K562 (cell line): ENCODE data around the gene MET. TPM values are rescaled to one million over a fixed set of nuclear protein-coding genes. Genes with fewer than 3 reads are reported as not detected.

ENCODE experiments used
- ATAC-seq: fragments of 200-7000 bp; cut with Tn5 transposase; 3 replicates; pipeline ENCODE4 v1.9.1; 2020; ENCODE audit warnings: moderate library complexity
- BruUV-seq: library from RNA; stranded (reverse); fragments of 400-500 nt; replicated peaks from 2 replicates; lab custom pipeline; 2021; lab: Mats Ljungman, UMichigan
- CTCF ChIA-PET: fragments of 300-600 bp; formaldehyde crosslinking; extraction: SDS; loops from one replicate; lab custom pipeline; 2021; ENCODE audit warnings: low intra/inter-chr PET ratio; lab: Yijun Ruan, JAX
- POLR2A ChIA-PET: fragments of 300-600, 350-650 bp; sonication (Branson Sonifier 250); formaldehyde crosslinking; extraction: SDS; loops from one replicate; lab custom pipeline; 2021; ENCODE audit warnings: antibody characterized with exemption, inconsistent platforms; lab: Yijun Ruan, JAX
- DNase-seq, 4 experiments: peaks; one replicate each; pipeline versions ENCODE4 v3.0.0 to v3.0.0-alpha.2; 2011 to 2018; ENCODE audit warnings: low spot score in 3 of 4, mixed read lengths in 3 of 4; ENCODE audit errors: extremely low read depth in 1 of 4
- FAIRE-seq: peaks from 2 replicates; lab custom pipeline; 2011; peaks lifted over from hg19 to GRCh38; lab: Jason Lieb, UNC
- H2AFZ ChIP-seq: 2 replicates; pipeline ENCODE4 v1.6.0; 2011; ENCODE audit warnings: low read depth, low read length, control low read depth, inconsistent platforms
- H3K27ac ChIP-seq: fragments of 200-600 bp; 3 replicates; pipeline ENCODE4 v1.8.0; 2011; ENCODE audit warnings: low read depth, mild to moderate bottlenecking, control low read depth, inconsistent platforms, low read length, moderate library complexity, mixed read lengths; ENCODE audit errors: extremely low read depth
- H3K27me3 ChIP-seq, 2 experiments: fragments of 300-600 bp in 1 of 2; 2 replicates in 1 of 2; 3 replicates in 1 of 2; pipeline versions ENCODE4 v1.6.0 to v1.8.0; 2011; ENCODE audit warnings: inconsistent platforms in 2 of 2, low read length in 2 of 2, mild to moderate bottlenecking in 1 of 2, mixed read lengths in 1 of 2, moderate library complexity in 1 of 2; ENCODE audit not compliant: control insufficient read depth in 2 of 2, insufficient read depth in 2 of 2
- H3K36me3 ChIP-seq: fragments of 300-600 bp; 3 replicates; pipeline ENCODE4 v1.8.0; 2011; ENCODE audit warnings: mild to moderate bottlenecking, low read length, inconsistent platforms; ENCODE audit not compliant: control insufficient read depth, insufficient read depth
- H3K4me1 ChIP-seq, 2 experiments: fragments of 200-600 bp in 1 of 2; replicated peaks in 1 of 2; 2 replicates in 1 of 2; 3 replicates in 1 of 2; pipeline versions ENCODE4 v1.5.1 to v1.8.0; 2011; ENCODE audit warnings: inconsistent platforms in 2 of 2, low read length in 2 of 2, mild to moderate bottlenecking in 1 of 2, mixed read lengths in 1 of 2, moderate library complexity in 1 of 2; ENCODE audit not compliant: control insufficient read depth in 2 of 2, insufficient read depth in 2 of 2
- H3K4me2 ChIP-seq: 2 replicates; pipeline ENCODE4 v1.6.1; 2011; ENCODE audit warnings: low read length, control low read depth, inconsistent platforms, mixed read lengths; ENCODE audit not compliant: insufficient read depth
- H3K4me3 ChIP-seq: fragments of 200-600 bp; sonication (generic), shearing (Covaris generic); 2 replicates; pipeline ENCODE4 v1.5.1; 2016; ENCODE audit warnings: control low read depth, inconsistent platforms
- H3K79me2 ChIP-seq: fragments of 200-600 bp; 3 replicates; pipeline ENCODE4 v1.8.0; 2011; ENCODE audit warnings: low read length, inconsistent platforms; ENCODE audit not compliant: control insufficient read depth, insufficient read depth
- H3K9ac ChIP-seq, 2 experiments: 2 replicates each; pipeline versions ENCODE4 v1.6.0 to v1.6.1; 2011; ENCODE audit warnings: low read depth in 2 of 2, low read length in 2 of 2, control low read depth in 1 of 2, inconsistent platforms in 1 of 2, mild to moderate bottlenecking in 1 of 2, mixed read lengths in 1 of 2; ENCODE audit not compliant: insufficient read depth in 1 of 2
- H3K9me1 ChIP-seq: one replicate; pipeline ENCODE4 v1.6.0; 2011; ENCODE audit warnings: inconsistent platforms, mild to moderate bottlenecking, low read length, moderate library complexity; ENCODE audit not compliant: control insufficient read depth, insufficient read depth
- H3K9me3 ChIP-seq: replicated peaks from 2 replicates; pipeline ENCODE4 v1.5.1; 2011; ENCODE audit warnings: low read depth, low read length, inconsistent platforms; ENCODE audit not compliant: control insufficient read depth, insufficient read depth
- H4K20me1 ChIP-seq: replicated peaks from 2 replicates; pipeline ENCODE4 v1.6.1; 2011; ENCODE audit warnings: low read length, inconsistent platforms, mixed read lengths; ENCODE audit not compliant: control insufficient read depth, insufficient read depth
- MIER1 ChIP-seq: fragments of 450-650 bp; IDR thresholded peaks from 2 replicates; pipeline ENCODE4 v1.6.1; 2016; ENCODE audit warnings: antibody characterized with exemption, mild to moderate bottlenecking, low read depth
- ZNF766 ChIP-seq: fragments of 200-800 bp; sonication (Bioruptor generic); conservative IDR thresholded peaks from 2 replicates; pipeline ENCODE4 v1.6.1; 2016; ENCODE audit warnings: missing genetic modification characterization, missing compliant biosample characterization
- WGBS: fragments of 100-300 bp; shearing (Covaris generic); methylation state at CpG from one replicate; pipeline ENCODE4 v1.1.6; 2016; ENCODE audit warnings: low coverage, mixed read lengths; ENCODE audit not compliant: insufficient coverage; ENCODE audit errors: missing lambda C conversion rate; 5-methylcytosine and 5-hydroxymethylcytosine counted together
- in situ Hi-C: fragments of 300-500 bp; cut with MboI; formaldehyde crosslinking; loops from 4 replicates; pipeline ENCODE4 v1.15.0; 2018; ENCODE audit warnings: inconsistent platforms, mixed read lengths
- intact Hi-C: fragments of 100-400 bp; cut with micrococcal nuclease; formaldehyde crosslinking; loops from 2 replicates; pipeline ENCODE4 v1.14.2; 2022
- polyA plus RNA-seq, 8 experiments: library from polyadenylated mRNA; depleted of rRNA in 4 of 8; stranded (reverse) in 5 of 8; unstranded in 3 of 8; fragments of >200 nt; fragmentation: Nextera tagmentation in 2 of 8; fragmentation: Illumina TruSeq in 1 of 8; extraction: Ambion mirVana in 2 of 8; extraction: Trizol in 1 of 8; gene quantifications; 2 replicates each; pipeline versions ENCODE4 v1.2.1 to v1.2.3, GENCODE V29; 2011 to 2014; ENCODE audit warnings: inconsistent platforms in 1 of 8, missing spikeins in 1 of 8
- total RNA-seq, 7 experiments: library from RNA; depleted of rRNA in 6 of 7; stranded (reverse); fragments of >200 nt in 6 of 7; fragmentation: Illumina TruSeq in 2 of 7; extraction: Trizol in 2 of 7; gene quantifications; 2 replicates each; pipeline versions ENCODE4 v1.2.1 to v1.2.3, GENCODE V29; 2011 to 2021; ENCODE audit warnings: low replicate concordance in 1 of 7
- TF ChIP-seq, protein P1 (sequence below): fragments of 450-650 bp; IDR thresholded peaks from 2 replicates; pipeline ENCODE4 v1.6.1; 2016

The MET gene
- total and polyA plus RNA-seq, 9 of the 15 experiments (the other 6 are each of a cell fraction or from before 2014, with no cell fraction given) = 0.84 to 2.4 (median 1.1) TPM

GRCh38 chr7:116632384-116632783, 39.6 kb upstream of the MET start:
- Histone ChIP-seq H3K4me3 (no peak overlapping the region), H3K4me1 (peaks cover 0 to 8% of the 10 kb centered on the region in 2 experiments; a peak in 1 of 5 replicates), H3K79me2 (no peaks in the 10 kb centered on the region), H2AFZ (no peak overlapping the region), H3K27me3 (no peaks in the 10 kb centered on the region), H3K27ac (no peak overlapping the region), H3K9me3 (no peaks in the 10 kb centered on the region), H3K9ac (no peak overlapping the region), H3K9me1 (no peaks in the 10 kb centered on the region), H4K20me1 (no peaks in the 10 kb centered on the region), H3K4me2 (no peak overlapping the region), H3K36me3 (no peaks in the 10 kb centered on the region)
- ATAC-seq = no peak
- intact Hi-C loops (no loop called here), in situ Hi-C loops (no loop called here)
- ChIA-PET CTCF (no interaction called here), POLR2A (interaction anchor here (0.9 to 1.4 kb wide), 2 partner anchors 11 to 18 kb away, joined by 3 read pairs; no protein-coding TSS in a partner anchor)
- FAIRE-seq = no peak
- no TSS peak for BruUV-seq
- no peak for DNase-seq
- TF ChIP-seq MIER1 = no peak
- 26% methylated on average over 1 of the region's 1 CpG for WGBS

DNA sequence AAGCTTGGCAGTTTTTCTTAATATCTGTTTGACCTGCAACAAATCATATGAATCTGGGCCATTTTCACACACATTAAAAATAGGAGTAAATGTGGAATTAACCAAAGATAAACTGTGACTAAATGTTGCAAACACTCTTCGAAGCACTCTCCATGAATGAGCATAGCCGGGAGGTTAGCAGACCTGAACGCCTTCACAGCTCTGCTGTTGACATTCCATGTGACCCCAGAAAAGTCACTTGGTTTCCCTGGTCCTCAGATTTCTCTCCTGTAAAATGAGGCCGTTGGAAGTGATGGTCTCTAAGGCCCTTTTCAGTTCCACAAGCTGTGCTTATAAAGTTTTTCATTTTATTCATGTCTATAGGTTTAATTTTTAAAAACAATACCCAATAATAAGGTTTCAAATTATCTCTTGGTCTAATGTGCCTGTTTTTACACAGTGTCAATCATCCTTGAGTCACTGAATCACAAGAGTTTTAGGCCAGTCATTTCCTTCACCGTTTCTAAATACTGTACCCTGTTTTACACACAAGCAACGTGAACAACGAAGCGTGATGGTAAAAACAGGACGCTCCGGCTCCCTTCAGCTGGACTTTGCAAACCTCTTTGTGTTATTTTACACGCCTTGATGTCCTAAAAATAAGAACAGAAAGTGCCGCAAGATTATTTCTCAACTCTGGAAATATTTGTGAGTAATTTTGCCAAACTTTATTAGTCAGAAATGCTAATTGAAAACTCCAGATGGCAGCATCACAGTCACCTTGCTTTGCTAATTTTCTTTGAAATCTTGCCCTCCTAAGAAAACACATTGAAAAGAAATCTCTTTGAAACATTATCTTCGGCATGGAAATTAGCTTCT, 38.6 kb upstream of the MET start:
- ATAC-seq (no peak), FAIRE-seq (peak; percentile 11)
- in situ Hi-C loops (no loop called here), intact Hi-C loops (no loop called here)
- POLR2A ChIA-PET = interaction anchor here (0.7 to 1.4 kb wide), 3 partner anchors 10 to 17 kb away, joined by 3 read pairs; no protein-coding TSS in a partner anchor
- no peaks in the 10 kb centered on the region for H4K20me1 ChIP-seq
- no peaks in the 10 kb centered on the region for H3K9me3 ChIP-seq
- H3K4me1 ChIP-seq = peaks cover 0 to 8% of the 10 kb centered on the region in 2 experiments; a peak in 2 of 5 replicates
- no peak overlapping the region for H3K27ac ChIP-seq
- 0 out of 5 replicates have a peak, but pooled peaks cover 0 to 2% of the 10 kb centered on the region in 2 experiments for H3K27me3 ChIP-seq
- H3K79me2 ChIP-seq = no peaks in the 10 kb centered on the region
- no peak overlapping the region for H3K4me2 ChIP-seq
- no peaks in the 10 kb centered on the region for H3K36me3 ChIP-seq
- CTCF ChIA-PET = no interaction called here
- TF ChIP-seq ZNF766 (CRISPR knock-in tag) = no peak
- TF ChIP-seq, protein P1, sequence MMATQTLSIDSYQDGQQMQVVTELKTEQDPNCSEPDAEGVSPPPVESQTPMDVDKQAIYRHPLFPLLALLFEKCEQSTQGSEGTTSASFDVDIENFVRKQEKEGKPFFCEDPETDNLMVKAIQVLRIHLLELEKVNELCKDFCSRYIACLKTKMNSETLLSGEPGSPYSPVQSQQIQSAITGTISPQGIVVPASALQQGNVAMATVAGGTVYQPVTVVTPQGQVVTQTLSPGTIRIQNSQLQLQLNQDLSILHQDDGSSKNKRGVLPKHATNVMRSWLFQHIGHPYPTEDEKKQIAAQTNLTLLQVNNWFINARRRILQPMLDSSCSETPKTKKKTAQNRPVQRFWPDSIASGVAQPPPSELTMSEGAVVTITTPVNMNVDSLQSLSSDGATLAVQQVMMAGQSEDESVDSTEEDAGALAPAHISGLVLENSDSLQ = peak; percentile 72
- TF ChIP-seq, all 486 proteins: peak for 1
- Histone ChIP-seq H2AFZ (no peak overlapping the region), H3K4me3 (no peak overlapping the region), H3K9ac (no peak overlapping the region), H3K9me1 (no peaks in the 10 kb centered on the region)
- WGBS = 10% methylated on average over 13 of the region's 13 CpGs
- no peak for DNase-seq
- BruUV-seq = no TSS peak
